Measurements from ENCODE around the gene DHRSX. TPM values are rescaled to one million over a fixed set of nuclear protein-coding genes. Genes with fewer than 3 reads are reported as not detected.
"Not testable (repeated sequence)": the region's sequence is repeated elsewhere in the genome, so short reads cannot be mapped to it uniquely, and the experiment has no call there.

Gene DHRSX
- total RNA-seq, 1 experiment from 2014 or later: 22.7 TPM

- no peak for DNase-seq (ENCODE audit: low read depth)
These were observed 140.0 kb downstream of the DHRSX start for GRCh38 chrX:2360731-2361130.

DNA sequence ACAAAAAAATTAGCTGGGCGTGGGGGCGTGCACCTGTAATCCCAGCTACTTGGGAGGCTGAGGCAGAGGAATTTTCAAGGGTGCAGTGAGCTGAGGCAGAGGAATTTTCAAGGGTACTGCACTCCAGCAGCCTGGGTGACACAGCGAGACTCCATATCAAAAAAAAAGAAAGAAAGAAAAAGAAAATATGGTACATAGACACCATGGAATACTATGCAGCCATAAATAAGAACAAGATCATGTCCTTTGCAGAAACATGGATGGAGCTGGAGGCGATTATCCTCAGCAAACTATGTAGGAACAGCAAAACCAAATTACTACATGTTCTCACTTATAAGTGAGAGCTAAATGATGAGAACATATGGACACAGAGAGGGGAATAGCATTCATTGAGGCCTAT, 141.3 kb downstream of the DHRSX start:
- DNase-seq (ENCODE audit: low read depth): not testable (repeated sequence)

DNA sequence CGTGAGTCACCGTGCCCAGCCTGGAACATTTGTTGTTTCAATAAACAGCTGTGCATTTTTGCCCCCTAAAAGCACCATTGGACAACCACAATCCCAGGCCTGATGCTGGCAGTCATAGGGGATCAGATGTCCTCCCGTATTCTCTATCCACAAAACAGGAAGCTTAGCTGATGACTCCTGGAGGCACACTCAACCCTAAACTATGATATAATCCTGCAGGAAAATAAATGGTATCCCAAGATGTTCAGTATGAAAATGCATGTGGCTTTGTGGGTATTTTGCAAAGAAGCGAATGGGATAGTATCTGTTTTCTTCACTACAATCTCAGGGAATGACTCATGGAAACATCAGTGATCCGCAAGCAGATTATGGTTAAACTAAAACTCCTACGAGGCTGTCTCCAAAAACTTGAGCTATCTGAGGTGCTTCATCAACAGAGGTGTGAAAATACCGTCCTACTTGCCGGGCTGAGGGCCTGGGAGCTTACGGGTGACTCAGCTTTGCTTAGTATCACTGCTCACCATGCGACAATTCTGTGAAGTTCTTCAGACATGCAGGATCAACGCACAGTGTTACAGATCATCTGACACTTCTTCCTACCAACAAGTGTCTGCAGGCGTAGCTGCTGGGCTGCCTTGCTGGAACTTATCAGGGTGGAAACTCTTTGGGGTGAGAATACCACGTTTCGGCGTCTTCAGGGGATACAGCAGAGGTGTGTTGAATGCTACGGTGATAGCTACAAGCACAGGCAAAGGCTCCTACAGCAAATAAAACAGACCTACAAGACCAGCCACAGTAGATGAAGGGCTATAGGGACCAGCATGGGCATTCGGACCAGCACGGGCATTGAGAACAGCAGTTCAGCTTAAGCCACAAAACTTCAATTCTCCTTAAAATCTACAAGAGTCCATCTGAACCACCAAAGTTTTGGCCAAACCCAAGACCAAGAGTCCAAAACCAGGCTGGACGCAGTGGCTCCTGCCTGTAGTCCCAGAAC, 148.5 kb downstream of the DHRSX start:
- DNase-seq (ENCODE audit: low read depth): peak; percentile 99

- peak; percentile 90 for DNase-seq (ENCODE audit: low read depth)
These were observed 149.5 kb downstream of the DHRSX start for GRCh38 chrX:2351321-2351720.

DNA sequence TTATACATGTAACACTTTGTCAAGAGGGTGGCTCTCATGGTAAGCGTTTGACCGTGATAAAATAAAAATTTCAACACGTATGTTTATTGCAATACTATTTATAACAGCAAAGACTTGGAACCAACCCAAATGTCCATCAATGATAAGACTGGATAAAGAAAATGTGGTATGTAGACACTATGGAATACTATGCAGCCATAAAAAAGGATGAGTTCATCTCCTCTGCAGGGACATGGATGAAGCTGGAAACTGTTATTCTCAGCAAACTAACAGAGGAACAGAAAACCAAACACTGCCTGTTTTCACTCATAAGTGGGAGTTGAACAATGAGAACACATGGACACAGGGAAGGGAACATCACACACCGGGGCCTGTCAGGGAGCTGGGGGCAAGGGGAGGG, 150.1 kb downstream of the DHRSX start:
- DNase-seq (ENCODE audit: low read depth): not testable (repeated sequence)

GRCh38 chrX:2350036-2350435, 150.7 kb downstream of the DHRSX start:
- not testable (repeated sequence) for DNase-seq (ENCODE audit: low read depth)

- no peak for DNase-seq (ENCODE audit: low read depth)
These were observed 152.6 kb downstream of the DHRSX start for GRCh38 chrX:2348211-2348610.

DNA sequence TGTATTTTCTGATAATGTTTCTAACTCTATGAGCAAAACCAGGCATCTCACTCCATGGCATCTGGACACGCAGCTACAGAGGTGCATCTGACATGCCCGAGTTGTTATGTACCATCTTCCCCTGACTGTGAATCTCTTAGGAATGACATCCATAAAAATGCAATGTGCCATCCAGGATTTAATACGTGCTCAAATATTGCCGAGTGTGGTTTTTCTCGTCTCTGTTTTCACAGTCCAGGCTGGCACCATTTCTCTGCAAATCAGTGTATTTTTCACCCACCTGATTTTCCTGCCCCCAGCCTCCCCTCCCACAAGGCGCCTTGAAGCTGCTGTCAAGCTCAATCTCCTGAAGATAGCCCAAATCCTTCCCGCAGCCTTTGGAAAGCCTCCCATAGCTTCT, 154.6 kb downstream of the DHRSX start:
- DNase-seq (ENCODE audit: low read depth): no peak

GRCh38 chrX:2345562-2345961, 155.2 kb downstream of the DHRSX start:
- DNase-seq (ENCODE audit: low read depth): no peak

DNA sequence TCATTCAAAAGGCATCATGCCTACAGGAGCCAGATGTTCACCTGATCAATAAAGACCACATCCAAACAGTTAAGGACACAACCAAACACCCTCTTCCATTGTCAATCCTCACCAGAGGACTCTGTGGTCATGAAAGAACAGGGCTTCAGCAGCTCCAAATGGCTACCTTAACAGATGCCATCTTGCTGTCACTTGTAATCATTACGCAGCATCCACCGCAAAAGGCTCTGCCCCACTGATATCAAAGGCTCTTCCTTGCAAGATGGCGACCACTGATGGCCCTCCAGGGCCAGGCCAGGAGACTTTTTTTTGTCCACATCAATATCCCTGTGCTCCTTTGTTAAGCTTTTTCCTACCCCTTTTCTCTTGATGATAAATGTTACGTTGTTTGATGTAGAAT, 157.4 kb downstream of the DHRSX start:
- DNase-seq (ENCODE audit: low read depth): no peak

DNA sequence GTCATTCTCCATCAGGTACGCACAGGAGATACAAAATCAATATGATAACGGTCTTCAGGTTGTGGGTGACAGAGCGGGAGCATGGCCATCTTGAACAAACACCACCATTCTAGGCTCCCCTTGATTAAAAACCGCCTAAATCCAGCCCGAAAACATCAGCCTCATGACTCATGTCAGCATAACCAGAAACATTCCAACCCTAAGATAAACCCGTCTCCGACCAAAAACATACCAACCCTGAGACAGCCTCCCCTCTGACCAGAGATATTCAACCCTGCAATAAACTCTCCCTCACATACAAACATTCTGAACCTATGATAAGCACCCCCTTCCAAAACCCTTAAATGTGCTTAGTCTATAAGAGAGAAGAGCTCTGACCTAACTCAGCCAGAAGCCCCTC, 157.9 kb downstream of the DHRSX start:
- DNase-seq (ENCODE audit: low read depth): peak; percentile 34

GRCh38 chrX:2342281-2342688, 158.5 kb downstream of the DHRSX start:
- no peak for DNase-seq (ENCODE audit: low read depth)

DNA sequence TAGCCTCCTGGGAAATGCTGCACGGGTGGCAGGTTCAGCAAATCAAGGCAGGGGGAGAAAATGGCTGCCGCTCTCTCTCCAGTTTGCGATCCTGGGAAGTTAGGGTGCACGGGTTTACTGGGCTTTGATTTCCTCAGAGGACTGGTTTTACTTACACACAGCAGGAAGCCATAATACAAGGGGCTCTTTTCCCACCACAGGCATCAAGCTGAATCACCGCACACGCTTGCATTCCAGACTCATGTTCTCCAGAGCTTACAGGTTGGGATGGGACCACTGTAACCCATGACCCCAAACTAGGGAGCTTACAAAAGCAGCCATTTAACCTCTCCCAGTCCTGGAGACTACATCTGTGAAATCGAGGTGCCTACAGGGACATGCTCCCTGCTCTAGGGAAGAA, 159.8 kb downstream of the DHRSX start:
- DNase-seq (ENCODE audit: low read depth): no peak

DNA sequence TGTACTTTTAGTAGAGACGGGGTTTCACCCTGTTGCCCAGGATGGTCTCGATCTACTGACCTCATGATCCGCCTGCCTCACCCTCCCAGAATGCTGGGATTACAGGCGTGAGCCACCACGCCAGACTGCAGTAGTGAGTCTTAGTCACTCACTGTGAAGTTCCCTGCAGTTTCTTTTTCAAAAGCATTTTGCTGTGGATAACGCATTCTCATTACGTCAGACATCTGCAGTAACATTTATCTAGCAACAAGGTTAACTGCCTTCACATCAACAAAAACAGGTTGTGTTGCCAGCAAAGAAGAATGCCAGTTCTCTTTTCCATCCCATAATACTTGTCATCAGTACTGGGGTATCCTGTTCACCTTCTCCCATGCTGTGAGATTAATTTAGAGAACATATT, 164.6 kb downstream of the DHRSX start:
- no peak for DNase-seq (ENCODE audit: low read depth)

DNA sequence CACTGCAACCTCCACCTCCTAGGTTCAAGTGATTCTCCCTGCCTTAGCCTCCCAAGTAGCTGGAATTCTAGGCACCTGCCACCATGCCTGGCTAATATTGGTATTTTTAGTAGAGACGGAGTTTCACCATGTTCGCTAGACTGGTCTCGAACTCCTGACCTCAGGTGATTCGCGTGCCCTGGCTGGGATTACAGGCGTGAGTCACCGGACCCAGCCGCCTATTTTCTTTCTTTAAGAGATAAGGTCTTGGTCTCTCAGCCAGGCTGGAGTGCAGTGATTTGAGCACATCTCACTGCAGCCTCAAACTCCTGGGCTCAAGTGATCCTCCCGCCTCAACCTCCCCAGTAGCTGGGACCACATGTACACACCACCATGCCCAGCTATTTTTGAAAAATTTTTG, 166.5 kb downstream of the DHRSX start:
- no peak for DNase-seq (ENCODE audit: low read depth)

GRCh38 chrX:2332252-2332651, 168.5 kb downstream of the DHRSX start:
- no peak for DNase-seq (ENCODE audit: low read depth)

GRCh38 chrX:2330910-2331309, 169.9 kb downstream of the DHRSX start:
- DNase-seq (ENCODE audit: low read depth): no peak

GRCh38 chrX:2330487-2330886, 170.3 kb downstream of the DHRSX start:
- no peak for DNase-seq (ENCODE audit: low read depth)

- DNase-seq (ENCODE audit: low read depth): no peak
These were observed 173.4 kb downstream of the DHRSX start for GRCh38 chrX:2327423-2327822.

- no peak for DNase-seq (ENCODE audit: low read depth)
These were observed 175.5 kb downstream of the DHRSX start for GRCh38 chrX:2325076-2325784.

DNA sequence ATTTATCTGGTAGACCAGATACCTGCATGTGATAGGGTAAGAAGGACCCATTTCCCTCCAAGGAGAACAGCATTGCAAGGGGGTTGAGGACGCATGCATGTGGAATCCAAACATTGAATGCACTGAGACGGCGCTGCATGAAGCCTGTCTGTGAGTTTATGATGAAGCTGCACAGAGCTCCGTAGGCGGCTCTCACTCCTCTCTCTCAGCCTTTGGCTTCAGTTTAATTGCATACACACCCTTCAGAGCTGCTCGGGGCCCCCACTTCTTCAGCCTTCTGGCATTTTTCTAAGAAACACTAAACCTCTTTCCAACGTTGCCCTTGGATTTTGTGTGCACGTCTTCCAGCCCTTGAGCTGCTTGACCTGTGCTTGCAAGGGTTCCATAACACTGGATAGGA, 176.6 kb downstream of the DHRSX start:
- no peak for DNase-seq (ENCODE audit: low read depth)

GRCh38 chrX:2321411-2321810, 179.4 kb downstream of the DHRSX start:
- DNase-seq (ENCODE audit: low read depth): no peak
